KOPT-K1 (cell line): Measurements from ENCODE around the gene ACBD6.
A peak's percentile ranks its signal among the peaks of the same experiment; 100 is the strongest.
"Not testable (repeated sequence)": the region's sequence is repeated elsewhere in the genome, so short reads cannot be mapped to it uniquely, and the experiment has no call there.

ENCODE experiments used
- H3K27ac ChIP-seq: fragments of 200-600 bp; sonication (generic); 2 replicates; pipeline ENCODE4 v1.5.1; 2016; ENCODE audit warnings: antibody characterized with exemption, mild to moderate bottlenecking, low read depth, low read length; ENCODE audit not compliant: poor library complexity, severe bottlenecking
- H3K36me3 ChIP-seq: fragments of 200-600 bp; sonication (generic); 2 replicates; pipeline ENCODE4 v1.5.1; 2017; ENCODE audit warnings: antibody characterized with exemption, mild to moderate bottlenecking, low read length, moderate library complexity; ENCODE audit not compliant: insufficient read depth
- H3K9me3 ChIP-seq: fragments of 200-600 bp; sonication (generic); 2 replicates; pipeline ENCODE4 v1.5.1; 2017; ENCODE audit warnings: antibody characterized with exemption, low read length, mild to moderate bottlenecking; ENCODE audit not compliant: insufficient read depth, poor library complexity, severe bottlenecking

The ACBD6 gene, protein sequence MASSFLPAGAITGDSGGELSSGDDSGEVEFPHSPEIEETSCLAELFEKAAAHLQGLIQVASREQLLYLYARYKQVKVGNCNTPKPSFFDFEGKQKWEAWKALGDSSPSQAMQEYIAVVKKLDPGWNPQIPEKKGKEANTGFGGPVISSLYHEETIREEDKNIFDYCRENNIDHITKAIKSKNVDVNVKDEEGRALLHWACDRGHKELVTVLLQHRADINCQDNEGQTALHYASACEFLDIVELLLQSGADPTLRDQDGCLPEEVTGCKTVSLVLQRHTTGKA

GRCh38 chr1:180502361-180503279 lies at the start of gene ACBD6:
Gene ACBD6, minus strand, starts transcription at chr1:180502577. Its CDS starts 311 bp downstream, at chr1:180502266.
- H3K27ac ChIP-seq: peak within 1 kb of the TSS; percentile 84
- no peaks in the 10 kb centered on the region for H3K9me3 ChIP-seq

DNA sequence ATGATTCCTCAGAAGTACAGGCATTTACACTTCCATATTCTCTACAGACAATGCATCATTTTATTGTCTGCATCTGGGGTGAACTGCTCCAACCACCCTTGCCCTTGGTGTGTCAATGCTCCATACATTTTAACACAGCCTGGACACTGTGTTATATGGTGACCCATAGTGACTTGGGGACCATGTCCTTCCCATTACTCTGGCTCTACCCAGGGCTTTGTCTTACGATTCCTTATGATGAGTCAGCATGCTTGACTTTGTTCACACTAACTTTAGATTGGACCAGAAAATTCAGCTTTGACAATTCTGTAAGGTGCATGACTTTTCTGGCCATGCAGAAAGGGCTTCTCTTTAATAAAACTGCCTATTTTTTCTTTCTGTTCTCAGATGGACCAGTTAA lies 49.6 kb upstream of the ACBD6 start:
- Histone ChIP-seq H3K27ac (no peak overlapping the region), H3K36me3 (no peaks in the 10 kb centered on the region), H3K9me3 (no peaks in the 10 kb centered on the region)

More at GRCh38 chr1:180502361-180503279, at the start of gene ACBD6:
- H3K36me3 ChIP-seq: peaks cover 17% of the 10 kb centered on the region

DNA sequence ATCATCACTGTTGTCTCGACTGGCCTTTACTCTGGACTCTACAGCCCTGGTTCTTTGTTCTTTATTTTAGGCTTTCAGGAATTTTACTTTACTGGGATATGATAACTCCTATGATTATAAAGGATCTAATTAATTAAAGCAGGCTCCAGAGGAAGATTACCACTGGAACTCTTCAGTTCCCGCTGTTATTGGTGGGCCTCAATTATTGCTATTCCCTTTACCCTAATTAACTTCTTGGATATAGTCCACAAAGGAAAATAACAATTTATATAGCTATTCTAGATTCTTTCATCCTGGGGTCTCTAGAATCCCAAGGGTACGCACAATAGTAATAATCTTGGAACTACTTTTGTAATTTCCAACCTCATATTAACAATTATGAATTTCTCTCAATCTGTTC lies 47.9 kb upstream of the ACBD6 start:
- no peaks in the 10 kb centered on the region for H3K36me3 ChIP-seq
- no peaks in the 10 kb centered on the region for H3K9me3 ChIP-seq
- no peak overlapping the region for H3K27ac ChIP-seq

DNA sequence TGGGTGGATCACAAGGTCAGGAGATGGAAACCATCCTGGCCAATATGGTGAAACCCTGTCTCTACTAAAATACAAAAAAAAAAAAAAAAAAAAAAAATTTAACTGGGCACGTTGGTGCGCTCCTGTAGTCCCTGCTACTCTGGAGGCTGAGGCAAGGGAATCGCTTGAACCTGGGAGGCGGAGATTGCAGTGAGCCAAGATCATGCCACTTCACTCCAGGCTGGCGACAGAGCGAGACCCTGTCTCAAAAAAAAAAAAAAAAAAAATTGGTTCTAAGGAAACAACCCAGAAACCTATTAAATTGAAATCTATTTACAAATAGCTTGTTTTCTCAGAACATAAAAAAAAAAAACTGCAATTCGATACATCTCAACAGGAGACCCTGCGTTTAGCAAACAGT lies 47.4 kb upstream of the ACBD6 start:
- H3K36me3 ChIP-seq: not testable (repeated sequence)

GRCh38 chr1:180548686-180549317 lies 46.4 kb upstream of the ACBD6 start:
- Histone ChIP-seq H3K27ac (no peak overlapping the region), H3K9me3 (no peaks in the 10 kb centered on the region), H3K36me3 (no peaks in the 10 kb centered on the region)

More for the DNA sequence above, 47.4 kb upstream of the ACBD6 start:
- not testable (repeated sequence) for H3K9me3 ChIP-seq, H3K27ac ChIP-seq

DNA sequence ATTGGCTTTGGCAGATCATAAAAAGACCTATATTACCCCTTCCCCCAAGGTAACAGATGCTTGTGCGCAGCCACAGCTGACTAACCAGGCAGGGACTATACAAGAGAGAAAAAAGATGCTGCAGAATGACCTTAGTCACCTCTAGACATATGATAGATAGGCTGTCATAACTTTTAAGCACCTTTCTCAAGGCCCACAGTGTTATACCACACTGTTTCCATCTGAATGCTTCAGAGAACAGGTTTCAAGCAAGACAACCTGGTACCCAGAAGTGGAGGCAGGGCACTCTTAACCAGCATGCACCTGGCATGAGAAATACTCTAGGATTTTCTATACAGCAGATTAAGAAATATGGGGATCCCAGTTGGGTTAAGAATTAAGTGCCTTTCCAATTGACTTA lies 43.6 kb upstream of the ACBD6 start:
- H3K9me3 ChIP-seq: no peaks in the 10 kb centered on the region
- no peak overlapping the region for H3K27ac ChIP-seq
- H3K36me3 ChIP-seq: no peaks in the 10 kb centered on the region

GRCh38 chr1:180544050-180544449 lies 41.7 kb upstream of the ACBD6 start:
- Histone ChIP-seq H3K36me3 (no peaks in the 10 kb centered on the region), H3K9me3 (no peaks in the 10 kb centered on the region), H3K27ac (no peak overlapping the region)

- Histone ChIP-seq H3K27ac (no peak overlapping the region), H3K9me3 (no peaks in the 10 kb centered on the region), H3K36me3 (no peaks in the 10 kb centered on the region)
Observed at GRCh38 chr1:180542838-180543145, 40.4 kb upstream of the ACBD6 start.

DNA sequence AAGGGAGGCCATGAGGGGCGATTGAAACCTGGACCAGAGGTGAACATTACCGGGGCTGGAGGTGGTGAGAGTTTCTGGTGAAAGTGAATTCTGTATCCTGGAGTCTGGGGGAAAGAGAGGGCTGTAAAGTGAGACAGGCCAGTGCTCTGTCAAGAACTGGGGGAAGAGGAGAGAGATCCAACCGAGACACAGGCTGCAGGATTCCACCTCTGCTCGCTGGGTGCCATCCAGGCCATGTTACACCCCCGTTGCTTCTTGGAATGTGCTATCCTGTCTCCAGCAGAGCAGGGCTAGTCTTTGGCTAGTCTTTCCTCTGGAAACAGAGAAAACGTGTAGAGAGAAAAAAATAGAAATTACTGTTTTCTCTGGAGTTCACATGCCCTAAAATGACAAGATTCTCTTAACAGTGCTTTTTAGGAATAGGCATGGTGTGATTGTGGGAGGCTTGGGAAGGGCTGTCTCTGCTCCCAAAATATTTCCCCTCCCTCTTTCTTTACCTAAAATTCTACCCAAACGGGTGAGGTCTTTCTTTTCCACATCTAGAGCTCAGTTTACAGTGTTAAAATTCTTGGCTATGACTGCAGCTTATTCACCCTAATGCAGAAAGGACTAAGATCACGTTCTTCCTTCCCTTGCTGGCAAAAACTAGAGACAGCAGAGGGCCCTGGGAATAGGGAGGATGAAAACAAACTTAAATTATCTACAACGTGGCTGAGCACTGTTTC lies 39.9 kb upstream of the ACBD6 start:
- H3K27ac ChIP-seq: no peak overlapping the region
- no peaks in the 10 kb centered on the region for H3K9me3 ChIP-seq

DNA sequence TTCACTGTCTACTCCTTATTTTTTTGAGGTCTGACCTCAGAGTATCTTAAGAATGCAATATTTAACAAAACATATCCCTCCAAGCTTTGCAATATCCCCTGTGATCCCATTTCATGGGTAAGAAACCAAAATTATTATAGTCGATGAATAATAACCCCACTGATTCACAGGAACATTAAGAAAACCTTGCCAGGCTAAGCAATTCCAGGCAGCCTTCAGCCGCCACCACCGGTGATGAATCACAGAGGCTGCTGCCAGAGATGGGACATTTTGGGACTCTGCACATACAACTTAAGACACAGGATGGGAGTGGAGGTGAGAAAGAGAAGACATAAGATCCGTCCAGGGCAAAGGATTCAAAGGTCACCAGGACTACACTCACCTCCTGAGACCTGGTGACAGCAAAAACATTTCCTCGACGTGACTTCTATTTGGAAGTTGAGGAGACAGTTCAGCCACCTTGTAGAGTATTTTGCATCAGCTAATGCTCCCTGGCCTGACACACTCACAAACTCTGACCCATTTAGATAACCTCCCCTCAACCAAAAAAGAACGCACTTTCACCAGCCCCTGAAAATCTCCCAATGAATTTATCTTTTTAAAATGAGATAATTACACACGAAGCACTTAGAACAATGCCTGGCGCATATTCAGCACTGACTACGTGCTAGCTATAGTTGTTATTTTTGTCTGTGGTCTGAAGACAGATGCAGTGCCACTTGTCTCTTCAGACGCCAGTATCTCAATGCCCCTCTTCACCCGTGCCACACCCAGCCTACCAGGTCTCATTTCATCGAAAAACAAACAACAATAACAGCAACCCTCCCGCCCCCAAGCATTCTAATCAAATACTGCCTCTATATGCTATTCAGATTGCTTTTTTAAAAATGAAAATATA lies 38.6 kb upstream of the ACBD6 start:
- Histone ChIP-seq H3K9me3 (no peaks in the 10 kb centered on the region), H3K27ac (no peak overlapping the region), H3K36me3 (no peaks in the 10 kb centered on the region)

More for the DNA sequence above, 39.9 kb upstream of the ACBD6 start:
- no peaks in the 10 kb centered on the region for H3K36me3 ChIP-seq

DNA sequence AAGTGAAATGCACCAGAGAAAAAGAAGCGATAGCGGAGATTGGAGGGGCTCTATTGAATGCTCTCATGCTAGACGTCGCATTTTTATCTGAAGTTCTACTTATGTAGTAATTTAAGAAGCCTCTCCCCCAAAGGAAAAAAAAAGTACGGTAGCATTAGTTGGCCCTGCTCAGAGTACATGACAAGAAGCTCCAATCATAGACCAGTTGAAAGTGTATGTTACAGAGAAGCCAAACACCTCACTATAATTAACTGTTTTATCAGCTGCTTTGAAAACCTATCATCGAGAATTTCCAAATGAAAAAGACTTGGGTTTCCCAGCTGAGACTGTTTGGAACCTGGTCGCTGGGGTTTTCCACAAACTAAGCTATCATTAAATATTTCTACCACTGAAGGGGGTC lies 36.8 kb upstream of the ACBD6 start:
- Histone ChIP-seq H3K9me3 (no peaks in the 10 kb centered on the region), H3K36me3 (no peaks in the 10 kb centered on the region), H3K27ac (no peak overlapping the region)

GRCh38 chr1:180536821-180537372 lies 34.5 kb upstream of the ACBD6 start:
- H3K27ac ChIP-seq: no peak overlapping the region

GRCh38 chr1:180535418-180535999 lies 33.1 kb upstream of the ACBD6 start:
- Histone ChIP-seq H3K36me3 (no peaks in the 10 kb centered on the region), H3K9me3 (no peaks in the 10 kb centered on the region), H3K27ac (no peak overlapping the region)

More at GRCh38 chr1:180536821-180537372, 34.5 kb upstream of the ACBD6 start:
- H3K9me3 ChIP-seq: no peaks in the 10 kb centered on the region
- H3K36me3 ChIP-seq: no peaks in the 10 kb centered on the region
